K562 (cell line): ENCODE data around the gene MARCHF9. TPM values are rescaled to one million over a fixed set of nuclear protein-coding genes. Genes with fewer than 3 reads are reported as not detected.

Experiments
- BMI1 ChIP-seq: fragments of 150-350 bp; IDR thresholded peaks from 2 replicates; pipeline ENCODE4 v1.6.1; 2014; ENCODE audit warnings: low read length
- CCNT2 ChIP-seq: IDR thresholded peaks from 2 replicates; pipeline ENCODE4 v1.6.1; 2011; ENCODE audit warnings: borderline replicate concordance, low read depth, mild to moderate bottlenecking, moderate library complexity, mixed read lengths, low read length; ENCODE audit not compliant: insufficient read length; ENCODE audit errors: extremely low read depth
- FOXA1 ChIP-seq: fragments of 450-650 bp; IDR thresholded peaks from 2 replicates; pipeline ENCODE4 v1.6.1; 2016; ENCODE audit warnings: mild to moderate bottlenecking, borderline replicate concordance
- HNRNPUL1 ChIP-seq: fragments of 200-400 bp; formaldehyde crosslinking; IDR thresholded peaks from 2 replicates; pipeline ENCODE4 v1.6.1; 2017; ENCODE audit warnings: low read length
- IFI16 ChIP-seq: fragments of 250-450 bp; sonication (Bioruptor Pico); IDR thresholded peaks from 2 replicates; pipeline ENCODE4 v2.1.2; 2022; ENCODE audit warnings: mild to moderate bottlenecking, inconsistent platforms
- JUND ChIP-seq, 2 experiments: IDR thresholded peaks; 2 replicates in 1 of 2; 3 replicates in 1 of 2; pipeline ENCODE4 v1.6.1; 2011; ENCODE audit warnings: borderline replicate concordance in 2 of 2, low read depth in 2 of 2, low read length in 2 of 2, improper control_type of control experiment in 1 of 2, missing biosample characterization in 1 of 2, missing genetic modification characterization in 1 of 2, missing genetic modification reagents in 1 of 2
- MED1 ChIP-seq: sonication (generic); formaldehyde crosslinking; IDR thresholded peaks from 2 replicates; pipeline ENCODE4 v1.8.1; 2023; ENCODE audit warnings: missing genetic modification reagents, borderline replicate concordance
- RAD51 ChIP-seq: fragments of 450-650 bp; IDR thresholded peaks from 2 replicates; pipeline ENCODE4 v1.7.1; 2016; ENCODE audit warnings: low read depth, mild to moderate bottlenecking, borderline replicate concordance
- SNIP1 ChIP-seq: fragments of 450-650 bp; IDR thresholded peaks from 2 replicates; pipeline ENCODE4 v1.7.1; 2017; ENCODE audit warnings: low read depth, mild to moderate bottlenecking
- SP1 ChIP-seq: sonication (generic); formaldehyde crosslinking; IDR thresholded peaks from 2 replicates; pipeline ENCODE4 v1.8.1; 2022; ENCODE audit warnings: mild to moderate bottlenecking, missing genetic modification reagents
- ZNF121 ChIP-seq: sonication (generic); formaldehyde crosslinking; conservative IDR thresholded peaks from 2 replicates; pipeline ENCODE4 v1.8.0; 2022; ENCODE audit warnings: missing genetic modification reagents
- ZNF3 ChIP-seq: fragments of 250-450 bp; sonication (Bioruptor Pico); IDR thresholded peaks from 2 replicates; pipeline ENCODE4 v1.5.0; 2021; ENCODE audit warnings: mild to moderate bottlenecking, moderate library complexity
- ZNF311 ChIP-seq: fragments of 250-450 bp; sonication (Bioruptor Pico); IDR thresholded peaks from 2 replicates; pipeline ENCODE4 v1.4.0; 2020; ENCODE audit warnings: mild to moderate bottlenecking, moderate library complexity
- polyA plus RNA-seq, 8 experiments: library from polyadenylated mRNA; depleted of rRNA in 4 of 8; stranded (reverse) in 5 of 8; unstranded in 3 of 8; fragments of >200 nt; fragmentation: Nextera tagmentation in 2 of 8; fragmentation: Illumina TruSeq in 1 of 8; extraction: Ambion mirVana in 2 of 8; extraction: Trizol in 1 of 8; gene quantifications; 2 replicates each; pipeline versions ENCODE4 v1.2.1 to v1.2.3, GENCODE V29; 2011 to 2014; ENCODE audit warnings: inconsistent platforms in 1 of 8, missing spikeins in 1 of 8
- total RNA-seq, 7 experiments: library from RNA; depleted of rRNA in 6 of 7; stranded (reverse); fragments of >200 nt in 6 of 7; fragmentation: Illumina TruSeq in 2 of 7; extraction: Trizol in 2 of 7; gene quantifications; 2 replicates each; pipeline versions ENCODE4 v1.2.1 to v1.2.3, GENCODE V29; 2011 to 2021; ENCODE audit warnings: low replicate concordance in 1 of 7
- TF ChIP-seq, protein P1 (sequence below): fragments of 250-450 bp; sonication (Bioruptor Pico); IDR thresholded peaks from 2 replicates; pipeline ENCODE4 v1.8.0; 2021; ENCODE audit warnings: mild to moderate bottlenecking, moderate library complexity
- TF ChIP-seq, protein P2 (sequence below), 2 experiments: fragments of 150-350 bp in 1 of 2; IDR thresholded peaks; 2 replicates each; pipeline ENCODE4 v1.6.1; 2012 to 2016; ENCODE audit warnings: low read depth in 2 of 2, low read length in 2 of 2, mild to moderate bottlenecking in 1 of 2, moderate library complexity in 1 of 2
- TF ChIP-seq, protein P3 (sequence below): fragments of 250-450 bp; sonication (Bioruptor Pico); IDR thresholded peaks from 2 replicates; pipeline ENCODE4 v1.5.1; 2021; ENCODE audit warnings: mild to moderate bottlenecking

The MARCHF9 gene
- total and polyA plus RNA-seq, 9 of the 15 experiments (the other 6 are each of a cell fraction or from before 2014, with no cell fraction given), result 0.80 to 12.4 (median 6.2) TPM

DNA sequence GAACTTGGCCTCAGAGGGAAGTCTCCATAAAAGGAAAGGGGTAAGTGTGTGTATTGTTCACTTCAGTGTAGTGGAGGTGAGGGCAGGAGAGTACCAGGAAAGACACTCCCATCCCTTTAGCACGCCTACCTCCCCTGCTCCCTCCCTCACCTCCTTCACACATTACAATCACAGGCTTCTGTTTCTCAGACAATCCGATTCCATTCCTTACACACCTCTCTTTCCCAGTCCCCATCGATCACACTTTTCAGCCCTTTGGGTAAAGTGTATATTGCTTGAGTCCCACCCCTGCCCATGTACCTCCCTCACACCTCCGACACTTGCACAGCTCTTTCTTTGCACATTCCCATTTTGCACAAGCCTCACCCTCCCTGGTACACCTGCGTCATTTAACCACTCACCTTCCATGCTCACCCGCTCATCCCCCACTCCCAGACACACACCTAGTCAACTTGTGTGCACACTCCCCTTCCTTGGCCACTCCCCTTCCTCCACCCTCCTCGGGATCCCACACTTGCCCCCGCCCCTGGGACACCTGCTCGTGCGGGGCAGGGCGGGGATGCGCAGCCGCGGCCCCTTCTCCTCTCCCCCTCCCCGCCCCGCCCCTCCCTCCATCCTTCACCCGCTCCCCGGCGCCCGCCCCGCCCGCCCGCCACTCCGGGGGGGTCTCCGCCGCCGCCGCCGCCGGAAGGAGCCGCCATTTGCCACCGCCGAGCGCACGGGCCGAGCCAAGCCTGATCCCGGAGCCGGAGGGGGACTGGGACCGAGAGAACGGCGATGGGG, at the start of gene MARCHF9 (continued):
- TF ChIP-seq JUND (IDR thresholded peaks at IDR 0.05; ENCODE audit: borderline replicate concordance, low read depth, low read length), result no peak
- no peak for TF ChIP-seq JUND (tag; IDR thresholded peaks at IDR 0.05; ENCODE audit: borderline replicate concordance, low read depth, low read length)
- no peak for TF ChIP-seq BMI1
- TF ChIP-seq IFI16 (CRISPR knock-in tag), result no peak
- no peak; the same call in 1 of the 2 replicates for TF ChIP-seq SP1 (CRISPR knock-in tag)
- no peak for TF ChIP-seq SNIP1
- TF ChIP-seq MED1 (CRISPR knock-in tag), result no peak
- TF ChIP-seq, protein P1, sequence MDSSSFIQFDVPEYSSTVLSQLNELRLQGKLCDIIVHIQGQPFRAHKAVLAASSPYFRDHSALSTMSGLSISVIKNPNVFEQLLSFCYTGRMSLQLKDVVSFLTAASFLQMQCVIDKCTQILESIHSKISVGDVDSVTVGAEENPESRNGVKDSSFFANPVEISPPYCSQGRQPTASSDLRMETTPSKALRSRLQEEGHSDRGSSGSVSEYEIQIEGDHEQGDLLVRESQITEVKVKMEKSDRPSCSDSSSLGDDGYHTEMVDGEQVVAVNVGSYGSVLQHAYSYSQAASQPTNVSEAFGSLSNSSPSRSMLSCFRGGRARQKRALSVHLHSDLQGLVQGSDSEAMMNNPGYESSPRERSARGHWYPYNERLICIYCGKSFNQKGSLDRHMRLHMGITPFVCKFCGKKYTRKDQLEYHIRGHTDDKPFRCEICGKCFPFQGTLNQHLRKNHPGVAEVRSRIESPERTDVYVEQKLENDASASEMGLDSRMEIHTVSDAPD (CRISPR knock-in tag), result no peak
- TF ChIP-seq ZNF311, result no peak
- no peak for TF ChIP-seq ZNF121 (CRISPR knock-in tag)
- TF ChIP-seq FOXA1, result no peak
- TF ChIP-seq CCNT2, result no peak
- TF ChIP-seq, protein P2, sequence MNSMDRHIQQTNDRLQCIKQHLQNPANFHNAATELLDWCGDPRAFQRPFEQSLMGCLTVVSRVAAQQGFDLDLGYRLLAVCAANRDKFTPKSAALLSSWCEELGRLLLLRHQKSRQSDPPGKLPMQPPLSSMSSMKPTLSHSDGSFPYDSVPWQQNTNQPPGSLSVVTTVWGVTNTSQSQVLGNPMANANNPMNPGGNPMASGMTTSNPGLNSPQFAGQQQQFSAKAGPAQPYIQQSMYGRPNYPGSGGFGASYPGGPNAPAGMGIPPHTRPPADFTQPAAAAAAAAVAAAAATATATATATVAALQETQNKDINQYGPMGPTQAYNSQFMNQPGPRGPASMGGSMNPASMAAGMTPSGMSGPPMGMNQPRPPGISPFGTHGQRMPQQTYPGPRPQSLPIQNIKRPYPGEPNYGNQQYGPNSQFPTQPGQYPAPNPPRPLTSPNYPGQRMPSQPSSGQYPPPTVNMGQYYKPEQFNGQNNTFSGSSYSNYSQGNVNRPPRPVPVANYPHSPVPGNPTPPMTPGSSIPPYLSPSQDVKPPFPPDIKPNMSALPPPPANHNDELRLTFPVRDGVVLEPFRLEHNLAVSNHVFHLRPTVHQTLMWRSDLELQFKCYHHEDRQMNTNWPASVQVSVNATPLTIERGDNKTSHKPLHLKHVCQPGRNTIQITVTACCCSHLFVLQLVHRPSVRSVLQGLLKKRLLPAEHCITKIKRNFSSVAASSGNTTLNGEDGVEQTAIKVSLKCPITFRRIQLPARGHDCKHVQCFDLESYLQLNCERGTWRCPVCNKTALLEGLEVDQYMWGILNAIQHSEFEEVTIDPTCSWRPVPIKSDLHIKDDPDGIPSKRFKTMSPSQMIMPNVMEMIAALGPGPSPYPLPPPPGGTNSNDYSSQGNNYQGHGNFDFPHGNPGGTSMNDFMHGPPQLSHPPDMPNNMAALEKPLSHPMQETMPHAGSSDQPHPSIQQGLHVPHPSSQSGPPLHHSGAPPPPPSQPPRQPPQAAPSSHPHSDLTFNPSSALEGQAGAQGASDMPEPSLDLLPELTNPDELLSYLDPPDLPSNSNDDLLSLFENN (IDR thresholded peaks at IDR 0.05; ENCODE audit: low read depth in 2 of 2, low read length in 2 of 2), result no peak
- no peak for TF ChIP-seq ZNF3 (CRISPR knock-in tag)
- no peak for TF ChIP-seq RAD51
- TF ChIP-seq, protein P3, sequence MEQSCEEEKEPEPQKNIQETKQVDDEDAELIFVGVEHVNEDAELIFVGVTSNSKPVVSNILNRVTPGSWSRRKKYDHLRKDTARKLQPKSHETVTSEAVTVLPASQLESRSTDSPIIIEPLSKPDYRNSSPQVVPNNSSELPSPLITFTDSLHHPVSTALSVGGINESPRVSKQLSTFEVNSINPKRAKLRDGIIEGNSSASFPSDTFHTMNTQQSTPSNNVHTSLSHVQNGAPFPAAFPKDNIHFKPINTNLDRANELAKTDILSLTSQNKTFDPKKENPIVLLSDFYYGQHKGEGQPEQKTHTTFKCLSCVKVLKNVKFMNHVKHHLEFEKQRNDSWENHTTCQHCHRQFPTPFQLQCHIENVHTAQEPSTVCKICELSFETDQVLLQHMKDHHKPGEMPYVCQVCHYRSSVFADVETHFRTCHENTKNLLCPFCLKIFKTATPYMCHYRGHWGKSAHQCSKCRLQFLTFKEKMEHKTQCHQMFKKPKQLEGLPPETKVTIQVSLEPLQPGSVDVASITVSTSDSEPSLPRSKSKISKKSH (CRISPR knock-in tag), result no peak
- TF ChIP-seq HNRNPUL1, result no peak
